ENCODE measurements around the gene TPRKB.
"Not testable (repeated sequence)": the region's sequence is repeated elsewhere in the genome, so short reads cannot be mapped to it uniquely, and the experiment has no call there.

The TPRKB gene

GRCh38 chr2:73740767-73741166 is 3.6 kb upstream of the TPRKB start:
- in situ Hi-C loops (cut with MboI; ENCODE audit: low sequenced_read_pairs): no loop called here

- in situ Hi-C loops (cut with MboI; ENCODE audit: low sequenced_read_pairs): no loop called here
Measured at GRCh38 chr2:73739101-73739500, 2.0 kb upstream of the TPRKB start.

- in situ Hi-C loops (cut with MboI; ENCODE audit: low sequenced_read_pairs): no loop called here
Measured at GRCh38 chr2:73736378-73736777, 767 bp downstream of the TPRKB start.

DNA sequence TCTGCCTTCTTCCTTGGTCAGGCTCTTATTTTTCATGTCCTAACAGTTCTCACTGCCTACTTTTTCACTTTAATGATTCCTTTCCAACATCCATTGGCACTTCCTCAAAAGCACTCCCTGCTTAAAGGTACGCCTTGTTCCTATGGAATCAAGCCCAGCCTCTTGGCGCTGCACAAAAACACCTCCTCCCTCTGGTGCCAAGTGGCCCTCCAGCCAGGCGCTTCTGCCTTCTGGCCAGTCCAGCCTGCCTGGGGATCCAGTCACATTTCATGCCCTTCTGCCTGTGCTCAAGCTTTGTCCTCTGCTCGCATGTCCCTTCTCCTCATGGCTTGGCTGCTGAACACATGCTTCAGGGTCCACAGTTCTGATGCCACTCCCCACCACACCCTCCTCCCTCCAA is 6.3 kb downstream of the TPRKB start:
- in situ Hi-C loops (cut with MboI; ENCODE audit: low sequenced_read_pairs): no loop called here

DNA sequence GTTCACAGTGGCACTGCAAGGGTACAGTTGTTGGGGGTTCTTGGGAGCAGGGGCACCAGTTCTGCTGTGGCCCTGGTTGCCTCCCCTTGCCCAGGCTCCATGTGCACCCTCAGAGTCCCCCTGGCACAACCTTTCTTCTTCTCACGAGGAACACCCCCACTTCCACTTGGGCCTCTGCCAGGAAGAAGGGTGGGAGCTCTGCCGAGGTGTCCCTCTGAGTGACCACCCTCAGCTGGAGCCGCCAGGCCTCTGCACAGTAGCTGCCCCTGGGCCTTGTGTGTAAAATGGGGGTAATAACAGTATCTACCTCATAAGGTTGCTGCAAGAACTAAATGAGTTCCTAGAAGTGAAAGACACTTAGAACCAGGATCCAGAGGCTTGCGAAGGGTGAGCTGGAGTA is 8.4 kb downstream of the TPRKB start:
- in situ Hi-C loops (cut with MboI; ENCODE audit: low sequenced_read_pairs): no loop called here

- in situ Hi-C loops (cut with MboI; ENCODE audit: low sequenced_read_pairs): no loop called here
Measured at GRCh38 chr2:73728043-73728442, 9.1 kb downstream of the TPRKB start.

- in situ Hi-C loops (cut with MboI; ENCODE audit: low sequenced_read_pairs): not testable (repeated sequence)
Measured at GRCh38 chr2:73726657-73727056, 10.5 kb downstream of the TPRKB start.

- in situ Hi-C loops (cut with MboI; ENCODE audit: low sequenced_read_pairs): no loop called here
Measured at GRCh38 chr2:73718851-73719621, 18.1 kb downstream of the TPRKB start.

DNA sequence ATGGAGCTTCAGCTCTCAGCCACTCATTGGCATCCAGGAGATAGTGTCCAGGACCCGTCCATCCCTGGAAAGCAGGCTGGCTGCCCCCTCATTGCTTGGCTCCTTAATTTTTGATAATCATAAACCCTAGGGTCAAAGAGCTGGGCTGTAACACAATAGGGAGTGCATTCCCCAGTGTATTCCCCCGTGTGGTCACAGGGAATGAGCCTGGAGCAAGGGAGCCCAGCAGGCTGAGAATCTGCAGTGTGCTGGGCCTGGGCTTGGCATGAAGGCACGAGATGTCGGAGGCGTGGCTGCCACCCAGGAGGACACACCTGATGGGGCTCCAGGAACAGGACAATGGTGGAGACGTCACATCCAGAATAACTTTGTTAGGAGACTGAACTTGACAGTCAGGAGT is 18.7 kb downstream of the TPRKB start:
- in situ Hi-C loops (cut with MboI; ENCODE audit: low sequenced_read_pairs): no loop called here

GRCh38 chr2:73717695-73718094 is 19.4 kb downstream of the TPRKB start:
- in situ Hi-C loops (cut with MboI; ENCODE audit: low sequenced_read_pairs): not testable (repeated sequence)

- in situ Hi-C loops (cut with MboI; ENCODE audit: low sequenced_read_pairs): no loop called here
Measured at GRCh38 chr2:73717251-73717606, 19.9 kb downstream of the TPRKB start.

DNA sequence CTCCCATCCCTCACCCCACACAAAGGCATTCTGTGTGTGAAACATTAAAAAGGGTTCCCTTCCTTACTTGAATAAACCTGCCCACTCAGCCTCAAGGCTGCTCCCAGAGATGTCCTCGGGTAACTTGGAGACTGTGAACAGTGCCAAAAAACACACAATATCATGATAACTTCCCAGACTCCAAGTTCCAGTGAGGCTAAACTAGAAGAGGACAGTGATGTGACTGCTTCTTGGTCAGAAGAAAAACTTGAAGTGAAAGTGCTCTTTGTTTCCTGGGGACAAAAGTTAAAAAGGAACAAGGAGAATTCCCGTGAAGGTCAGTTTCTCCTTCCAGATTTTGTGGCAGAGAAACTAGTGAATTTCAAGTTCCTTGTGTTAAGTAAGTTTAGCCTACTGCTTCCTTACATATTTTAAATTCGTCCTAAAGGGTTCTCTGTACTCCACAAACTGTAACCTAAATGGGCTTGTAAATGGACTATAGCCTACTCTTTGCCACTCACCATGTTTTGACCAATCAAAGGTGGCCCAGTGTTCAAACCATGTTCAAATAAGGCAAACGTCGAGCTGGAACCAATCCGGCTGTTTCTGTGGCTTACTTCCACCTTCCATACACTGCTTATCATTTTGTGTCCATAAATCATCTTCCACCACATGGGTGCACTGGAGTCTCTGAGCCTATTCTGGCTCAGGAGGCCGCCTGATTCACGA is 20.4 kb downstream of the TPRKB start:
- in situ Hi-C loops (cut with MboI; ENCODE audit: low sequenced_read_pairs): no loop called here

- in situ Hi-C loops (cut with MboI; ENCODE audit: low sequenced_read_pairs): no loop called here
Measured at GRCh38 chr2:73714091-73714490, 23.1 kb downstream of the TPRKB start.

DNA sequence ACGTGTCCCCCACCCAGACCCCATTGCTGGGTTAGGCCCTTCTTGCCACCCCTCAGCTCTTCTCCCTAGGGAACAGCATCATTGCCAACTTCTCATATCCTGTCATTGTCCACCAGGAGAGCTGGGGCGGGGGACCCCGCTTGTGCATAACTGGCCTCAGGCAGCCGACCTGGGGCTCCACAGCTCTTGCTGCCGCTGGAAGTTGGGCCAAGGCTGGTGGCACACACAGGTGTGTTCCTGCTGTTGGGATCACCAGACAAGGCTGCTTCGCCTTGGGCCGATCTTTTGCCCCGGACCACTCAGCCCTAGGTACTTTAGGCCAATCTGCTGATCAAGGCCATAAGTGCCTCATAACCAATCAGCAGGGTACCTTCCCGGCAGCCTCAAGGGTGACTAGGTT is 28.6 kb downstream of the TPRKB start:
- in situ Hi-C loops (cut with MboI; ENCODE audit: low sequenced_read_pairs): no loop called here

DNA sequence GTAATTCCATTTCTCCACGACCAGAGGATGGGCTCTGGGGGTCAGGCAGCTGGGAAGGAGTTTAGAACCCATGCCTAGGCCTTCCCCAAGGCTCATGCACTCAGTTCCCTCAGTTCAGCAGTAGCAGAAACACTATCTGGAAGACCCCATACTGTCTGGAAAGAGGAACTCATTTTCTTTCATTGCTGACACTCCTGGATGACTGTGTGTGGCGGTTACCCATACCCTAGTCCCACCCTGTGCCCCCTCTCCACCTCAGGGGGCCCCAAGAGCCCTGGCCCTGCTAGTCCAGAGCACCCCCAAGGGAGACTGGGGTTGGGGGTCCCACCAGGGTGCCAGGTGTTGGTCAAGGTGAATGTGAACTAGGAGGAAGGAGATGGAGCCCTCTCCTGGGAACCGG is 29.5 kb downstream of the TPRKB start:
- in situ Hi-C loops (cut with MboI; ENCODE audit: low sequenced_read_pairs): no loop called here

GRCh38 chr2:73707058-73707457 is 30.1 kb downstream of the TPRKB start:
- in situ Hi-C loops (cut with MboI; ENCODE audit: low sequenced_read_pairs): no loop called here

DNA sequence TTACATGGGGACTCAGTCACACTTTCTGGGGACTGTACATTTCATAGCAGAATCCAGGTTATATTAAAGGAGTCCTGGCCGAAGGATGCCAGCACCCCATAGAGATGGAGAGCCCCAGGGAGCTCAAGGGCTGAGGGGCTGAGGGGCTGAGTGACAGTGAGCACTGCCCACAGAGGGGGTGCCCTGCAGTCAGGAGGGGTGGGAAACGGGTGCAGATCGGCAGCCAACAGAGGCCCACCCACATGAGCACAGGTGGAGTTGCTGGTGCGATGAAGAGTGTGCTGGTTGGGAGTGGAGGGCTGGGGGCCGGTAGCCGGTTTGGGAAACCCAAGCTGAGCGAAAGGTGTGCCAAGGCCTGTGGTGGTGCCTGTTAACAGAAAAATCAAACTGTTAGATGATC is 32.1 kb downstream of the TPRKB start:
- in situ Hi-C loops (cut with MboI; ENCODE audit: low sequenced_read_pairs): no loop called here

- in situ Hi-C loops (cut with MboI; ENCODE audit: low sequenced_read_pairs): no loop called here
Measured at GRCh38 chr2:73704285-73704684, 32.9 kb downstream of the TPRKB start.

DNA sequence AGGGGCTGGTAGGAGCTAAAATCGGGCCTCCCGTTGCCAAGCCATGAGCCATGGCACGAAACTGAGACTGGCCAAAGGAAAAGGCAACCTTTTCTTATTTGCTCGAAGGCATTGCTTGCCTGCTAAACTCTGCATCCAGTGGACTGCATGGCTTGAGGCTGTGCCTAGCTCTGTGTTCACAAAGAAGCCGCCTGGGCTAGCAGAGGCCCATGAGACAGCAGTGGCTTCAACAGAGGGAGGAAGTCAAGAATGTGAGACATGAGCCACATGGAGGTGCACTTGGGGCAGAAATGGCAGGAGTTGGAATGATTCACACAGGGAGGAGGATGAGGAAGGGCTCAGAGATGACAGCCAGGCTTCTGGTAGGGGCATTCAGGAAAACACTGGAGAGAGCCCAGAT is 33.5 kb downstream of the TPRKB start:
- in situ Hi-C loops (cut with MboI; ENCODE audit: low sequenced_read_pairs): no loop called here

DNA sequence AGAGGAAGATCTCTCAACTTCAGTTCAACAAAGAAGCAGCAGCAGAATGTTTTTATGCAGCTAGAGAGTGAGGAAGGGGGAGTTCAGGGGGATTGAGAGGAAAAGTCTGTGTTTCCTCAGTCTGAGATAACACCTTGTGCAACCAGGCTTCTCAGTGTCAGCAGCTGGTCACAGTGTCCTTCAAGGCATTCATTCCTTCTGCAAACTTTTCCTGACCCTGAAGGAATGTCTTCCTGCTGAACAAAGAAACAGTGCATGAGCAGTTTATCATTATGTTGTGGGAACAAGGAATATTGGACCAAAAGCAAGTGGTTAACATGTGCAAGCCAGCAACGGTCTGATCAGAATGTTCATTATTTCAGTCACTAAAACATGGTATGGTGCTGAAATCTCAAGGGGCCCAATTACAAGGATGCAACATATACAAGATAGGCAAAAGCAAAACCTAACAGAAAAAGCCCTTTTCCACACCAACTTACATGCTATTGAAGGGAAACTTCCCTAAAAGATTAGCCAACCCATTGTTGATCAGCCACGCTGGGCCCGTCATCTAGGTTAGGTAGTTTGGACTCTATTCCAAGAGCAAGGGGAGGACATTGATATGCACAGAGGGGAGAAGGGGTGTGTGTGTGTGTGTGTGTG is 34.2 kb downstream of the TPRKB start:
- in situ Hi-C loops (cut with MboI; ENCODE audit: low sequenced_read_pairs): not testable (repeated sequence)

- in situ Hi-C loops (cut with MboI; ENCODE audit: low sequenced_read_pairs): no loop called here
Measured at GRCh38 chr2:73701968-73702665, 35.0 kb downstream of the TPRKB start.

DNA sequence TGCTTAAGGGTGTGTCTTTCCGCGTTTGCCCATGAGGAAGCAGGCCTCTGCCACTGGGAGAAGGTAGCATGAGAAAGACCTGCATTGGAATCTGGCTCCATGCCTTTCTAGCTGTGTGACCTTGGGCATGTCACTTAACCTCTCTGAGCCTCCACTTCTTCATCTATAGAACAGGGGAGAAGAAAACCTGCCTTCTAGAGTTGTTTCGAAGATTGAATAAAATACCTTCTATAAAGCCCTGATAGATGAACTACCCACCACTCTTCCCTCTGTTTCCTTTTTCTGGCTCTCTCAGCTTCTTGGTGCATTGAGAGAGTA is 35.7 kb downstream of the TPRKB start:
- in situ Hi-C loops (cut with MboI; ENCODE audit: low sequenced_read_pairs): not testable (repeated sequence)

All from HL-60/S4 treated with phorbol 12-myristate 13-acetate at 8.2 ng/mL for 4 days and 3 days (cell line).